ENCODE data around the gene HSD17B14.

Gene HSD17B14

DNA sequence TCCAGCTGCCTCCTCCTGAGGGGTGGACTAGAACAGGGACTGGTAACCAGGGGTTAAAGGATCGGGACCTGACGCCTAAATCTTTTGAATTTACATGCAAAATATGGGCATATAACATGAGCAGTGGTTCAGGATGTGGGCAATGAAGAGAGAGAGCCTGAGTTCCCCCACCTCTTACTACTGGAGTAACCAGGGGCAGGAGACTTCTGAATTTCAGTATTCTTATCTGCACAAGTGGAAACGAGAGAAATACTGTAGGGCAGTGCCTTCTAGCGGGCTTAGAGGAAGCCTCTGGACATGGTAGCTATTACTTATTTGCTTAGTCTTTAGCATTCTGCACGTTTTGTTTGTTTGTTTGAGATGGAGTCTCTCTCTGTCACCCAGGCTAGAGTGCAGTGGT, 51.8 kb downstream of the HSD17B14 start:
- TF ChIP-seq, protein P1, sequence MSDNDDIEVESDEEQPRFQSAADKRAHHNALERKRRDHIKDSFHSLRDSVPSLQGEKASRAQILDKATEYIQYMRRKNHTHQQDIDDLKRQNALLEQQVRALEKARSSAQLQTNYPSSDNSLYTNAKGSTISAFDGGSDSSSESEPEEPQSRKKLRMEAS (IDR thresholded peaks at IDR 0.05; ENCODE audit: low read depth, low read length), result no peak
- TF ChIP-seq MYC (IDR thresholded peaks at IDR 0.05; ENCODE audit: low read depth, low read length) (no peak), POLR2A (IDR thresholded peaks at IDR 0.05; ENCODE audit: extremely low read depth, insufficient read length) (no peak)
- TF ChIP-seq, protein P2, sequence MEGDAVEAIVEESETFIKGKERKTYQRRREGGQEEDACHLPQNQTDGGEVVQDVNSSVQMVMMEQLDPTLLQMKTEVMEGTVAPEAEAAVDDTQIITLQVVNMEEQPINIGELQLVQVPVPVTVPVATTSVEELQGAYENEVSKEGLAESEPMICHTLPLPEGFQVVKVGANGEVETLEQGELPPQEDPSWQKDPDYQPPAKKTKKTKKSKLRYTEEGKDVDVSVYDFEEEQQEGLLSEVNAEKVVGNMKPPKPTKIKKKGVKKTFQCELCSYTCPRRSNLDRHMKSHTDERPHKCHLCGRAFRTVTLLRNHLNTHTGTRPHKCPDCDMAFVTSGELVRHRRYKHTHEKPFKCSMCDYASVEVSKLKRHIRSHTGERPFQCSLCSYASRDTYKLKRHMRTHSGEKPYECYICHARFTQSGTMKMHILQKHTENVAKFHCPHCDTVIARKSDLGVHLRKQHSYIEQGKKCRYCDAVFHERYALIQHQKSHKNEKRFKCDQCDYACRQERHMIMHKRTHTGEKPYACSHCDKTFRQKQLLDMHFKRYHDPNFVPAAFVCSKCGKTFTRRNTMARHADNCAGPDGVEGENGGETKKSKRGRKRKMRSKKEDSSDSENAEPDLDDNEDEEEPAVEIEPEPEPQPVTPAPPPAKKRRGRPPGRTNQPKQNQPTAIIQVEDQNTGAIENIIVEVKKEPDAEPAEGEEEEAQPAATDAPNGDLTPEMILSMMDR (IDR thresholded peaks at IDR 0.05; ENCODE audit: low read depth, low read length), result no peak
- H3K4me3 ChIP-seq (ENCODE audit: low read depth, low read length), result no peak overlapping the region
- DNase-seq (ENCODE audit: low read depth), result no peak

DNA sequence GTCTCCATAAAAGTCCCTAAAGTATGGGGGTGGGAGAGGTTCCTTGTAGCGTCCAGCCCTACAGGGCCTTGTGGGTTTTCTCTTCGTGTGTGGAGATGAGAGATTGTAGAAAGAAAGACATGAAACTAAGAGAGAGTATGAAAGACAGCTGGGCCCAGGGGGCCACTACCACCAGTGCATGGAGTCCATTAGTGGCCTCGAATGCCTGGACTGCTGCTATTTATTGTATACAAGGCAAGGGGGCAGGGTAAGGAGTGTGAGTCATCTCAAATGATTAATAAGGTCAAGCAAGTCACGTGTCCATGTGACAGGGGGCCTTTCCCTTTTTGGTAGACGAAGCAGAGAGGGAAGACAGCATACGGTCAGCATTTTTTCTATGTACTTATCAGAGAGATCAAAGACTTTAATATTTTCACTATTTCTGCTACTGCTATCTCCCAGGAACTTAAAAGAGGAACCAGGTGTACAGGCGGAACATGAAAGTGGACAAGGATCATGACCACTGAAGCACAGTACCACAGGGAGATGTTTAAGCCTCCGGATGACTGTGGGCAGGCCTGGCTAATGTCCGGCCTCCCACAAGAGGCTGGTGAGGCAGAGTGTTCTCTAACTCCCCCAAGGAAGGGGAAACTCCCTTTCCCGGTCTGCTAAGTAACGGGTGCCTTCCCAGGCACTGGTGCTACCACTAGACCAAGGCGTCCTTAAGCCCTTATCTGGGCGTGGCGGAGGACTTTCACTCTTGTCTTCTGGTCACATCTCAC, 55.5 kb downstream of the HSD17B14 start:
- DNase-seq (ENCODE audit: low read depth), result peak; percentile 59
- TF ChIP-seq, protein P1 (IDR thresholded peaks at IDR 0.05; ENCODE audit: low read depth, low read length), result peak; percentile 69
- no peak for TF ChIP-seq MYC (IDR thresholded peaks at IDR 0.05; ENCODE audit: low read depth, low read length)
- no peak overlapping the region for H3K4me3 ChIP-seq (ENCODE audit: low read depth, low read length)

DNA sequence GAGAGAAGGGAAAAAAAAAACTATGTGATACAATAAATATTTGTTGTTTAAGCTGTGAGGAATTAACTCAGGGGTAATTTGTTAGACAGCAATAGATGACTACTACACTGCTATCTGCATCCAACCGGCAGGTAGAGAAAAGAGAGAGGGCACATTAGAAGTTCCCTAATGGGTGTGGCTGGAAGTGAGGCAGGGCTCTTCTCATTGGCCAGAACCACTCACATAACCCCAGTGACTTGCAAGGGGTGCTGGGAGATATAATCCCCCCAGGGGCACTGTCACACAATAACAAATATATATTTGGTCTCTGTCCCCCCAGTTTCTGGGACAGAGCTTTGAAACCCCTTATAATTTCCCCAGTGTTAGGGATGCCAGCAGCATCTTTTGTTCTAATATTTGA, 56.7 kb downstream of the HSD17B14 start:
- no peak overlapping the region for H3K4me3 ChIP-seq (ENCODE audit: low read depth, low read length)
- DNase-seq (ENCODE audit: low read depth), result no peak
- no peak for TF ChIP-seq MYC (IDR thresholded peaks at IDR 0.05; ENCODE audit: low read depth, low read length)
- TF ChIP-seq, protein P1 (IDR thresholded peaks at IDR 0.05; ENCODE audit: low read depth, low read length), result no peak
- no peak for TF ChIP-seq POLR2A (IDR thresholded peaks at IDR 0.05; ENCODE audit: extremely low read depth, insufficient read length)
- TF ChIP-seq, protein P2 (IDR thresholded peaks at IDR 0.05; ENCODE audit: low read depth, low read length), result no peak

DNA sequence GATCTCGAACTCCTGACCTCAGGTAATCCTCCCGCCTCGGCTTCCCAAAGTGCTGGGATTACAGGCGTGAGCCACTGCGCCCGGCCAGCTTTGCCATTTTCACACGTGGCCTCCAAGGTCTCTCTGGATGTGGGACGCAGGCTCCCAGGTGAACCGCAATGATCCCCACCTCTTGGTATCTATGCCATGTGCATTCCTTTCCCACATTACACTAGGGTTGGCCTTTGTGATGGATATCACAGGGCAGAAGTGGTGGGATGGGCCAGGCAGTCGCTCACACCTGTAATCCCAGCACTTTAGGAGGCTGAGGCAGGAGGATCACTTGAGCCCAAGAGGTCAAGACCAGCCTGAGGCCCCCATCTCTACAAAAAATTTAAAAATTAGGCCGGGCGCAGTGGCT, 58.6 kb downstream of the HSD17B14 start:
- no peak for DNase-seq (ENCODE audit: low read depth)
- TF ChIP-seq, protein P1 (IDR thresholded peaks at IDR 0.05; ENCODE audit: low read depth, low read length), result no peak
- TF ChIP-seq POLR2A (IDR thresholded peaks at IDR 0.05; ENCODE audit: extremely low read depth, insufficient read length), result no peak
- TF ChIP-seq, protein P2 (IDR thresholded peaks at IDR 0.05; ENCODE audit: low read depth, low read length), result no peak
- TF ChIP-seq MYC (IDR thresholded peaks at IDR 0.05; ENCODE audit: low read depth, low read length), result no peak
- no peak overlapping the region for H3K4me3 ChIP-seq (ENCODE audit: low read depth, low read length)

DNA sequence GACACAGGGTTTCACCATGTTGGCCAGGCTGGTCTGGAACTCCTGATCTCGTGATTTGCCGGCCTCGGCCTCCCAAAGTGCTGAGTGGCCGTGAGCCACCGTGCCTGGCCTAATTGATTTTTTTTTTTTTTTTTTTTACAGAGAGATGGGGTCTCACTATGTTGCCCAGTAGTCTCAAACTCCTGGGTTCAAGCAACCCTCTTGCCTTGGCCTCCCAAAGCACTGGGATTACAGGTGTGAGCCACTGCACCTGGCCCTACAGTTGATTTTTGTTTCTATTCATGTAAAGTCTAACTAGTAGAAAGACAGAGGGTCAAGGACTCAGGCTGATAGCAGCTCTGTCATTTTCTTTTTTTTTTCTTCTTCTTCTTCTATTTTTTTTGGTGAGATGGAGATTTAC, 59.2 kb downstream of the HSD17B14 start:
- TF ChIP-seq, protein P2 (IDR thresholded peaks at IDR 0.05; ENCODE audit: low read depth, low read length), result no peak
- TF ChIP-seq MYC (IDR thresholded peaks at IDR 0.05; ENCODE audit: low read depth, low read length) (no peak), POLR2A (IDR thresholded peaks at IDR 0.05; ENCODE audit: extremely low read depth, insufficient read length) (no peak)
- TF ChIP-seq, protein P1 (IDR thresholded peaks at IDR 0.05; ENCODE audit: low read depth, low read length), result no peak
- H3K4me3 ChIP-seq (ENCODE audit: low read depth, low read length), result no peak overlapping the region
- no peak for DNase-seq (ENCODE audit: low read depth)

DNA sequence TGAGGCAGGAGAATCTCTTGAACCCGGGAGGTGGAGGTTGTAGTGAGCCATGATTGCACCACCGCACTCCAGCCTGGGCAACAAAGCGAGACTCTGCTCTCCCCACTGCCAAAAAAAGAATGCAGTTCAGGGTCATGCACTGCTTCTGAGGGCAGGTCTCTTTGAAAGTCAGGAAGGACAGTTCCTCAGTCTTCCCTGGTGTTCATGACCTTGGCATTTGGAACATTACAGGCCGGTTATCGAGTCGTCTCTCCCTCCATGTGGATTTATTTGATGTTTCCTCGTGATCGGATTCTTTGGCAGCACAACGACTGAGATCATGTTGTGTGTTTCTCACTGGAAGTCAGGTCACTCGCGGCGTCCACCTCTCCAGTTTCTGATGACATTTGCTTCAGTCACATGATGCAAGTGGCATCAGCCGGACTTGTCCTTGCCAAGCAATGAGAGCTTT, 63.8 kb downstream of the HSD17B14 start:
- TF ChIP-seq, protein P1 (IDR thresholded peaks at IDR 0.05; ENCODE audit: low read depth, low read length), result no peak
- TF ChIP-seq, protein P2 (IDR thresholded peaks at IDR 0.05; ENCODE audit: low read depth, low read length), result no peak
- no peak for TF ChIP-seq POLR2A (IDR thresholded peaks at IDR 0.05; ENCODE audit: extremely low read depth, insufficient read length)
- TF ChIP-seq MYC (IDR thresholded peaks at IDR 0.05; ENCODE audit: low read depth, low read length), result no peak
- no peak overlapping the region for H3K4me3 ChIP-seq (ENCODE audit: low read depth, low read length)
- no peak for DNase-seq (ENCODE audit: low read depth)

Data from NB4 (cell line).